ENCODE measurements around the gene SLC24A3. TPM values are rescaled to one million over a fixed set of nuclear protein-coding genes. Genes with fewer than 3 reads are reported as not detected.

SLC24A3 gene
- total RNA-seq, 1 donor from 2014 or later: 14.0 TPM

- Mint-ChIP-seq H3K4me1 (ENCODE audit: unreplicated experiment) (peaks cover 42% of the 10 kb centered on the region), H3K4me3 (peak overlapping the region; percentile 96), H3K27ac (peak overlapping the region; percentile 94), H3K36me3 (peaks cover 17% of the 10 kb centered on the region), H3K27me3 (no peaks in the 10 kb centered on the region), H3K9me3 (peaks cover 8% of the 10 kb centered on the region)
- TF ChIP-seq CTCF (conservative IDR thresholded peaks at IDR 0.05): no peak
- peak; percentile 81 for DNase-seq (ENCODE audit: extremely low spot score, unreplicated experiment)
These were observed 546.3 kb downstream of the SLC24A3 start for GRCh38 chr20:19758501-19759331.

- peaks cover 17% of the 10 kb centered on the region for H3K36me3 Mint-ChIP-seq
- peak overlapping the region; percentile 96 for H3K4me3 Mint-ChIP-seq
- peak overlapping the region; percentile 94 for H3K27ac Mint-ChIP-seq
- no peak for DNase-seq (ENCODE audit: extremely low spot score, unreplicated experiment)
- H3K9me3 Mint-ChIP-seq: peaks cover 7% of the 10 kb centered on the region
- peaks cover 47% of the 10 kb centered on the region for H3K4me1 Mint-ChIP-seq (ENCODE audit: unreplicated experiment)
- H3K27me3 Mint-ChIP-seq: no peaks in the 10 kb centered on the region
- TF ChIP-seq CTCF (conservative IDR thresholded peaks at IDR 0.05): no peak
These were observed 547.9 kb downstream of the SLC24A3 start for GRCh38 chr20:19760371-19760721.

GRCh38 chr20:19761326-19761725, 548.9 kb downstream of the SLC24A3 start:
- no peak for TF ChIP-seq CTCF (conservative IDR thresholded peaks at IDR 0.05)
- no peaks in the 10 kb centered on the region for H3K27me3 Mint-ChIP-seq
- DNase-seq (ENCODE audit: extremely low spot score, unreplicated experiment): no peak
- peak overlapping the region; percentile 96 for H3K4me3 Mint-ChIP-seq
- H3K27ac Mint-ChIP-seq: peak overlapping the region; percentile 94
- peaks cover 7% of the 10 kb centered on the region for H3K9me3 Mint-ChIP-seq
- peaks cover 20% of the 10 kb centered on the region for H3K36me3 Mint-ChIP-seq
- H3K4me1 Mint-ChIP-seq (ENCODE audit: unreplicated experiment): peaks cover 48% of the 10 kb centered on the region

- H3K27ac Mint-ChIP-seq: peak overlapping the region; percentile 44
- peaks cover 7% of the 10 kb centered on the region for H3K9me3 Mint-ChIP-seq
- peak; percentile 20 for DNase-seq (ENCODE audit: extremely low spot score, unreplicated experiment)
- no peaks in the 10 kb centered on the region for H3K27me3 Mint-ChIP-seq
- peaks cover 47% of the 10 kb centered on the region for H3K4me1 Mint-ChIP-seq (ENCODE audit: unreplicated experiment)
- H3K36me3 Mint-ChIP-seq: peaks cover 21% of the 10 kb centered on the region
- TF ChIP-seq CTCF (conservative IDR thresholded peaks at IDR 0.05): no peak
- peak overlapping the region; percentile 31 for H3K4me3 Mint-ChIP-seq
These were observed 549.4 kb downstream of the SLC24A3 start for GRCh38 chr20:19761841-19762240.

GRCh38 chr20:19764207-19764606, 551.8 kb downstream of the SLC24A3 start:
- H3K27ac Mint-ChIP-seq: peak overlapping the region; percentile 81
- H3K36me3 Mint-ChIP-seq: peaks cover 28% of the 10 kb centered on the region
- H3K4me3 Mint-ChIP-seq: peak overlapping the region; percentile 35
- H3K27me3 Mint-ChIP-seq: no peaks in the 10 kb centered on the region
- H3K9me3 Mint-ChIP-seq: peaks cover 7% of the 10 kb centered on the region
- H3K4me1 Mint-ChIP-seq (ENCODE audit: unreplicated experiment): peaks cover 59% of the 10 kb centered on the region
- peak; percentile 24 for DNase-seq (ENCODE audit: extremely low spot score, unreplicated experiment)
- TF ChIP-seq CTCF (conservative IDR thresholded peaks at IDR 0.05): no peak

All from type B pancreatic cell (in vitro differentiated cells).